Activated naive CD4-positive, alpha-beta T cell treated with Interleukin-2 at 50 U/mL for 16 hours (primary cell): ENCODE data around the gene IL27RA.

ENCODE experiments used
- DNase-seq: peaks from one replicate; pipeline ENCODE4 v3.0.0-alpha.2; 2020

The IL27RA gene

DNA sequence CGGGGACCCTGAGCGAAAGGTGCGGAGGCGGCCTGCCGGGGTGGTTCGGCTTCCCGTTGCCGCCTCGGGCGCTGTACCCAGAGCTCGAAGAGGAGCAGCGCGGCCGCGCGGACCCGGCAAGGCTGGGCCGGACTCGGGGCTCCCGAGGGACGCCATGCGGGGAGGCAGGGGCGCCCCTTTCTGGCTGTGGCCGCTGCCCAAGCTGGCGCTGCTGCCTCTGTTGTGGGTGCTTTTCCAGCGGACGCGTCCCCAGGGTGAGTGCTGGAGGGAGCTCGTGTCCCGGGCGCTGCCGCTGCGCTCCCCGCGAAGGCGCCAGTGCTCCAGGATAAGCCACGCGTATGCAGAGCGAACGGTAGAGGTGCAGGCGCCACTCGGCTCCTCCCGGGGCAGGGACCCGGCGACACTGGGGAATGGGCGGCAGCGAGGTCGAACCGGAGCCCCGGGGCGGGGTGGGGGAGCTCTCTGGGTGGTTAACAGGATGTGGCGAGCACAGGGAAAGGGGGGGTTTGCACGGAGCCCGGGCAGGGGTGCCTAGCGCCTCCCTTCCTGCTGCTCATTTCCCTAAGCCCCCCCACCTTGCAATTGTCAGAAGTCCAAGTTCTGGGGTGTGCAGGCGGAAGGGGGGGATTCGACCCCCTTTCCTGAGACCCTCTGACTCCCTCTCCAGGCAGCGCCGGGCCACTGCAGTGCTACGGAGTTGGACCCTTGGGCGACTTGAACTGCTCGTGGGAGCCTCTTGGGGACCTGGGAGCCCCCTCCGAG lies at the start of gene IL27RA:
Gene IL27RA, plus strand, starts transcription at position 44 of the 762 bp plus-strand sequence. Its CDS starts 111 bp downstream, at position 155.
- DNase-seq, result peak; percentile 83

GRCh38 chr19:13981988-13982501 lies 49.5 kb upstream of the IL27RA start:
- no peak for DNase-seq

DNA sequence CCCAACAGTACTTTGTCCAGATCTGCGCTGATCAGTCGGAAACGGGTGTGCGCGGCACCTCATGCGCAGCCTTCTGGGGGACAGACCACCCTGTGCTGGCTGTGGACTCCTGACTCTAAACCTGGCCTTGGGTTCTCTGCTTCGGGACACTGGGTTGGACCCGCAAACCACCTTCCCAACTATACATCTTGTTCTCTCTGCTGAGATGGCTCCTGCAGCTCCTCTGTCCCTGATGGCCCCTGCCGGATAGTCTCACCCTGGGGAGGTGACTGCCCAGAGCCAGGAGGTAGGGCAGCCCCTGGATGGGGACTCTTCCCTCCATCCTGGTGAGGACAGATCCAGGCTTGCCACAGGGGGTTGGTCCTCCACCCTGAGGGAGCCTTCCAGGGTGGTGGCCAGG lies 48.8 kb upstream of the IL27RA start:
- DNase-seq, result no peak

- DNase-seq, result peak; percentile 24
These were observed 48.2 kb upstream of the IL27RA start for GRCh38 chr19:13983213-13983889.

DNA sequence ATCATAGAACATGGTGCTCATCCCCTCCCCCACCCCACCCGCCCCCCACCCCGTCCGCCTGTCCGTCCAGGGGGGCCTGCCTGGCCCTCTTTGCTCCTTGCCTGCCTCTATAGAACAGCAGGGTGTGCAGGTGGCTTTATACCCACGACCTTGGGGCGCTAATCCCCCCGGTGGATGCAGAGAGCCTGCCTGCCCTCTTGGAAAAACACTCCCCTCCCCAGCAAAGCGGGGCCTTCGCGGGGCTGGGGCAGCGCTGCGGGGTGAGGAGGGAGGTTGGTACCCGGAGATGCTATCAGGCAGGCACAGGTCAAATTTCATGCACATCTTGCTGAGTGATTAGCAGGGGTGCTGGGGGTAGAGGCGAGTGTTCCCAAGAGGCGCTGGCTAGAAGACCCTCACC lies 47.4 kb upstream of the IL27RA start:
- no peak for DNase-seq

DNA sequence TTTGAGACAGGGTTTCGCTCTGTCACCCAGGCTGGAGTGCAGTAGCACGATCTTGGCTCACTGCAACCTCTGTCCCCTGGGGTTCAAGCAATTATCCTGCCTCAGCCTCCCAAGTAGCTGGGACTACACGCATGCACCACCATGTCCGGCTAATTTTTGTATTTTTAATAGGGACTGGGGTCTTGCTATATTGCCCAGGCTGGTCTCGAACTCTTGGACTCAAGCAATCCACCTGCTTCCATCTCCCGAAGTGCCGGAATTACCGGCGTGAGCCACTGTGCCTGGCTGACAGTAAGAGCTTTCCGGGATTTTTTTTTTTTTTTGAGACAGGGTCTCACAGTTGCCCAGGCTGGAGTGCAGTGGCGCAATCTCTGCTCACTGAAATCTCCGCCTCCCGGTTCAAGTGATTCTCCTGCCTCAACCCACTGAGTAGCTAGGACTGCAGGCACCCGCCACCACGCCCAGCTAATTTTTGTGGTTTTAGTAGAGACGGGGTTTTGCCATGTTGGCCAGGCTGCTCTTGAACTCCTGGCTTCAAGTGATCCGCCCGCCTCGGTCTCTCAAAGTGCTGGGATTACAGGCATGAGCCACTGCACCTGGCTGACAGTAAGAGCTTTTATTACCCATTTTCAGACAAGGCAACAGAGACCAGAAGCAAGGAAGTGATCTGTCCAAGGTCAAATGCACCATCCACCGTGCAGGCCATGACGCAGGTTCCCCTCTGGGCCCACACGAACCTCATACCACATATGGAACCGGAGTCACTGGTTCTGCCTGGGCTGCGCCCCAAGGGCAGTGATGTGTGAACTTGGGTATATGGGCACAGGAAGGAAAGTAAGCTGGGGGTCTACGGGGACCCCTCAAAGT lies 46.5 kb upstream of the IL27RA start:
- peak; percentile 22 for DNase-seq

GRCh38 chr19:13985771-13986347 lies 45.7 kb upstream of the IL27RA start:
- DNase-seq, result no peak

DNA sequence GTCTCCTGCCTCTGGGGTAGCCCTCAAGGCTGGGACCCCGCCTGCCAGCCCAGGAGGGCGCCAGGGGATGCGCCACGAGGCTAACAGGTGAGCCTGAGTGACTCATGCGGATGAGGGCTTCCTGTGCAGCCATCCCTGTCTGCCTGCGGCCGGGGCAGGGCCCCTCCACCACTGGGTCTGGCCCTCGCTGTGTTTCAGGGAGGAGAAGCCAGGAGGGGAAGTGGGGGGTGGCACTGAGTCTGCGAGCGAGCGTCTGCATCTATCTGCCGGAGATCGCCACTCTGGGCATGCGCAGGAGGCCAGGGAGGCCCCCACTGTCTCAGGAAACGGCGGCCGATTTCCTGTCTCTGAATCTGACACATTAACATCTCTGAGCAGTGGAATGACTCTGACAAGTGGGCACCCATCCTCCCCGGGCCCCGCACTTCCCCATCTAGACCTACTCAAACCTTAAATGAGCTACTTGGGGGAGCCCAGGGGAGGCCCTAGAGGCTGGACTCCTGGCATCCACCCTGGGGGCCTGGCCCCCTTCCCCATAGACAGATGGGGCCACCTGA lies 45.1 kb upstream of the IL27RA start:
- peak; percentile 98 for DNase-seq

DNA sequence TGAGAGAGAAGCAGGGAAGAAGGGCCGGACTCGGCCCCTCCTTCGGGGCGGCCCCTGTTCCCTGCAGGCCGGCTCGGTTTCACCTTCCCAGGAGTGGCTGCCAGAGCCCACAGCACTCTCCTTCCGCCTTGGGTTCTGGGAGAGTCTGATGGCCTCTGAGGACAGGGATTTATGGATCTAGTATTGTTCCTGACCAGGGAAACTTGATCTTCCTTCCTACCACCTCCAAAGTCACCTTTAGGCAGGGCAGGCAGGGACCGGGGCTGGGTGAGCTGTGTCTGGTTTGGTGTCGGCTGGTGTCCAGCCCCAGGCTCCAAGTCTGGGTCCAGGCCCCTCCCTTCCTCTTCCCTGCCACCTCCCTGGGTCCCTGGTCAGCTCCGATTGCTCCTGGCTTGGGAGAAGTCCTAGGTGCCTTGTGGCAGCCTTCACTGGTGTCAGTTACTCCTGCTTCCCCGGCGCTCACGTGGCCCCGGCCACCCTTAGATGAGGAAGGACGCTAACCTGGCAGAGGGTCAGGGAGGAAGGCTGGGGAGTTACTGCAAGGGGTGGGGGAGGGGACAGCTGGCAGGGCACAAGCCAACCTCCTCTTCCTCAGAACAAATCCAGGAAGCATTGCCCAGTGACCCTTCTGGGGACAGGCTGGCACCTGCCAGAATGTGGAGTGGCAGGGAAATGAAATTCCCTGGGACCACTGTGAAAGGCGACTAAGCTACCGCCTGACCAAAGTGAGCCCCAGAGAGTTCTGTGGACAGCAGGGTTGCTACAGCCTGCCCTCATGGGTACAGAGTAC lies 44.3 kb upstream of the IL27RA start:
- DNase-seq, result no peak

DNA sequence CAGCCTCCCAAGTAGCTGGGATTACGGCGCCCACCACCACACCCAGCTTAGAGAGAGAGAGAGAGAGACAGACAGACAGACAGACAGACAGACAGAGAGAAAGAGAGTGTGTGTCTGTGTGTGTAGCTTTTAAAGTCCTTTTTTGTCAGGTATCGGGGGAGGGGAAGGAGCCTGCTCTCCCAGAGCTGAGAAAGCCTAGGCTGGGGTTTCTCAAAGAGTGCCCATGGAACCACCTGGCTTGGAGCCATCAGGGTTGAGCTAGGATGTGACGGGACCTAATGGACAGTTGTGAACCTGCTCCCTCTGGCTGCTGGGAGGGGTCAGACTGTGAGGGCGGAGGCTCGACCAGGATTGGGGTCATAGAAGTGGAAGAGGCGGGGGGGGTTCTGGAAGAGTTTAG lies 42.1 kb upstream of the IL27RA start:
- no peak for DNase-seq

DNA sequence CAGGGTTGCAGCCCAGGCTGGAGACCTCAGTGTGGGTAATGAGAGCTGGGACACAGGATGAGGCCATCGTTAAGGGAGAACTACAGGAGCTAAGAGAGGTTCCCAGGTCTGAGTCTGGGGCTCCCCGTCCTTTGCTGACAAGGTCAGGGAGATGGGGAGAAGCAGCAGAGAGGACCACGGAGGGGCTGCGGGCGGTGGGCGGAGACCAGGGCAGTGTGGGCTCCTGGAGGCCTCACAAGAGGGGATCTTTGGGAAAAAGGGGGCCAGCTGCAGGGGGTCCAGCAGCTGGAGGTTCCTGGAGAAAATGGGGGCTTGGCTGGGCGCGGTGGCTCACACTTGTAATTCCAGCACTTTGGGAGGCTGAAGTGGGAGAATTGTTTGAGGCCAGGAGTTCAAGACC lies 41.5 kb upstream of the IL27RA start:
- DNase-seq, result no peak

- DNase-seq, result no peak
These were observed 39.5 kb upstream of the IL27RA start for GRCh38 chr19:13992025-13992424.

DNA sequence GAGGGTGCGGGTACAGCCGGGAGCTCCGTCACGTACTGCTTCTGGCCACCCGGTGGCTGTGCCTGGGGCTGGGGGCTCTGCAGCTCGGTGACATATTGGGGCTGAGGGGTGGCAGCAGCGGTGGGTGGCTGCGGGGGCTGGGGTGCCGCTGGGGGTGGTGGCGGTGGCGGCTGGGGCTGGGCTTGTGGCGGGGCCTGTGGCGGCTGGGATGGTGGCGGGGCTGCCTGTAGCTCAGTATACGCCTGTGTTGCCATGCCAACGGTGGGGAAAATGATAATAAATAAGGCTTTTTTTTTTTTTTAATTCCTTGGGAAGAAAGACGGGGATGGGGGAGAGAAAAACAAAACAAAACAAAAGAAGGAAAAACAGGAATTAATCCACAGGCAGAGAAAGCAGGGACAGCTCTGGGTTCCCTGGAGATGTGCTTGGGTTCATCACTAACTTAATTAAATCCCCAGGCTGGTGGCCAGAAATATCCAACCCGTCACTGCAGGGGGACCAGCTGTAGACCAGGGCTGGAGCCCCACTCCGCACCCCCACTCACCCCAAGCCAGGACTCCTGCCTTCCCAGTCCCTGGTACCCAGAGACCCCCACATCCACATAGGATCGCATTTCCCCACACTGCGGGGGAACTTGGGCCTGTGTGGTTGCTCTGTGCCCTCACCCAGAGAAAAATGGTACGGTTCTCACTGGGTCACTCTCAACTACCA lies 37.8 kb upstream of the IL27RA start:
- DNase-seq, result no peak

GRCh38 chr19:13995017-13995728 lies 36.4 kb upstream of the IL27RA start:
- DNase-seq, result no peak

DNA sequence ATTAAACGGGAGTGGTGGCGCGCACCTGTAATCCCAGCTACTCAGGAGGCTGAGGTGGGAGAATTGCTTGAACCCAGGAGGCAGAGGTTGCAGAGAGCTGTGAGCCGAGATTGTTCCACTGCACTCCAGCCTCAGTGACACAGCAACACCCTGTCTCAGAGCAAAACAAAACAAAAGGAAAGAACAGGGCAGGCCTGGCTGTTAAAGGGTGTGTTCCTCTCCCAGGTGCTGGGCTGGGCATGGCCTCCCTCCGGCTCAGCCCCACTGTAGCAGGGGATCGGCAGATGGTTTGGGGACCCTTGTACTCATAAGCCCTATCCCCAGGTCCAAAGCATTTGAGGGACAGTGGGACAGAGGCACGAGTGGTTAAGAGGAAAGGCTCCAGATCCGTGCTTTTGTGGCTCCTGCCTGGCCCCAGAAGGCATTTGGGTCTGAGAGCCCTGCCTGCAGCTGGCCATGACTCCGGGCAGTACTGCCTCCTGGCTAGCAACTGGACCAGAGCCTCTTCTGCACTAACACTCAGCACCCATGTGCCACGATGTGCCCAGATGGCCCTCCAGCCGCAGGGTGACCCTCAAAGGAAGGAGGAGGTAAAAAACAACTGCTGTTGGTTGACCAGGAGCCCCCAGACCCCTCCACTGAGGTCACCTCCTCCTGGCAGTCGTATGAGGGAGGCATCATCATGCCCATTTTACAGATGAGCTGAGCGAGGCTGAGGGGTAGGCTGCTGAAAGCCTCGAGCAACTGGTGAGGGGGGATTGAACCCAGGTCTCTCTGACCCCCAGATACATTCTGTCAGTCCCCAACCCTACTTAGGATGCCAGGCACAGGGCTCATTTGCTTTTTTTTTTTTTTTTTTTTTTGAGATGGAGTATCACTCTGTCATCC lies 35.4 kb upstream of the IL27RA start:
- no peak for DNase-seq

- DNase-seq, result no peak
These were observed 34.5 kb upstream of the IL27RA start for GRCh38 chr19:13996928-13997630.

DNA sequence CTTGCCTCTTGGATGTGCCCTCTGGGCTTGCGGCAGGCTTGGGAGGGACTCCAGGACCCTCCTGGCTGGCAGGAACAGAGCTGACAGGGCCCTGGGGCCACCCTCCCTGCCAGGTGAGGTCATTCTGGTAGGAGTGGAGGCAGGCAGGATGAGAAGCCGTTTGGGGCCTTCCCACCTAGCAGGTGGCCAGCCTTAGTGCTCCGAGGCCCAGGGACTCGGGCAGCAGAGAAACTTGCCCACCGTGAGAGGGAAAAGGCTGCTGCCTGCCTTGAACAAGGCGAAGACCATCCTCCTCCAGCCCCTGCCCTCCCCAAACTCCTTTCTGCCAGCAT lies 34.0 kb upstream of the IL27RA start:
- no peak for DNase-seq

- DNase-seq, result no peak
These were observed 33.1 kb upstream of the IL27RA start for GRCh38 chr19:13998426-13998825.

- DNase-seq, result no peak
These were observed 32.5 kb upstream of the IL27RA start for GRCh38 chr19:13999085-13999484.
